Endodermal cell (in vitro differentiated cells): Measurements from ENCODE around the gene S100A10. TPM values are rescaled to one million over a fixed set of nuclear protein-coding genes. Genes with fewer than 3 reads are reported as not detected.

Experiments used
- DNase-seq: peaks from one replicate; pipeline ENCODE4 v3.0.0-alpha.2; 2017
- H3K27ac ChIP-seq: 2 replicates; pipeline ENCODE4 v1.5.1; 2013; ENCODE audit warnings: mild to moderate bottlenecking, low read depth, low read length, moderate library complexity
- H3K27me3 ChIP-seq: 2 replicates; pipeline ENCODE4 v1.6.1; 2013; ENCODE audit warnings: mild to moderate bottlenecking, low read length, moderate library complexity; ENCODE audit not compliant: insufficient read depth, control insufficient read depth, poor library complexity, severe bottlenecking
- H3K36me3 ChIP-seq: 2 replicates; pipeline ENCODE4 v1.7.0; 2013; ENCODE audit warnings: mild to moderate bottlenecking, low read length, moderate library complexity; ENCODE audit not compliant: control insufficient read depth, insufficient read depth
- H3K4me1 ChIP-seq: one replicate; pipeline ENCODE4 v1.7.0; 2013; ENCODE audit warnings: low read length; ENCODE audit not compliant: control insufficient read depth, insufficient read depth
- H3K4me3 ChIP-seq: 2 replicates; pipeline ENCODE4 v1.5.1; 2013; ENCODE audit warnings: mild to moderate bottlenecking, low read length, moderate library complexity
- H3K9ac ChIP-seq: 2 replicates; pipeline ENCODE4 v1.6.1; 2013; ENCODE audit warnings: mild to moderate bottlenecking, low read length, moderate library complexity; ENCODE audit not compliant: poor library complexity, severe bottlenecking; ENCODE audit errors: extremely low read depth
- H3K9me3 ChIP-seq: 2 replicates; pipeline ENCODE4 v1.6.1; 2013; ENCODE audit warnings: mild to moderate bottlenecking, low read length, moderate library complexity; ENCODE audit not compliant: control insufficient read depth
- H3K27ac Mint-ChIP-seq: 2 replicates; pipeline ENCODE4 v1.8.0; 2020; ENCODE audit warnings: mixed read lengths
- H3K27me3 Mint-ChIP-seq: 2 replicates; pipeline ENCODE4 v1.8.0; 2021; ENCODE audit warnings: mild to moderate bottlenecking, mixed read lengths; ENCODE audit not compliant: insufficient read depth
- H3K36me3 Mint-ChIP-seq: 2 replicates; pipeline ENCODE4 v1.8.0; 2020; ENCODE audit warnings: low read depth, mixed read lengths
- H3K4me1 Mint-ChIP-seq: 2 replicates; pipeline ENCODE4 v1.8.0; 2020; ENCODE audit warnings: mixed read lengths
- H3K4me3 Mint-ChIP-seq: 2 replicates; pipeline ENCODE4 v1.8.0; 2020; ENCODE audit warnings: mild to moderate bottlenecking, moderate library complexity, mixed read lengths
- H3K9me3 Mint-ChIP-seq: 2 replicates; pipeline ENCODE4 v1.8.0; 2020; ENCODE audit warnings: mild to moderate bottlenecking, mixed read lengths
- WGBS, 2 experiments: methylation state at CpG; one replicate each; pipeline versions ENCODE4 v1.1.5 to v1.1.7; 2013; ENCODE audit warnings: missing lambda C conversion rate in 2 of 2, mixed read lengths in 1 of 2; ENCODE audit not compliant: insufficient coverage in 1 of 2, insufficient read length in 1 of 2; 5-methylcytosine and 5-hydroxymethylcytosine counted together
- total RNA-seq, 2 donors: library from RNA; stranded (reverse); fragmentation: NEBNext Ultra II Directional in 1 of 2; extraction: Animal tissue kit (Norgen Biotek cat#: 25700) in 1 of 2; gene quantifications; 2 replicates in 1 of 2; 3 replicates in 1 of 2; pipeline ENCODE4 v1.2.1, GENCODE V29; 2021
- TF ChIP-seq, protein P1 (sequence below): fragments of 200-600 bp; sonication (generic); conservative IDR thresholded peaks from 2 replicates; pipeline ENCODE4 v1.5.0; 2021; ENCODE audit warnings: antibody characterized with exemption, mild to moderate bottlenecking

Gene S100A10
- total RNA-seq, 2 donors from 2014 or later = 352 to 880 TPM

DNA sequence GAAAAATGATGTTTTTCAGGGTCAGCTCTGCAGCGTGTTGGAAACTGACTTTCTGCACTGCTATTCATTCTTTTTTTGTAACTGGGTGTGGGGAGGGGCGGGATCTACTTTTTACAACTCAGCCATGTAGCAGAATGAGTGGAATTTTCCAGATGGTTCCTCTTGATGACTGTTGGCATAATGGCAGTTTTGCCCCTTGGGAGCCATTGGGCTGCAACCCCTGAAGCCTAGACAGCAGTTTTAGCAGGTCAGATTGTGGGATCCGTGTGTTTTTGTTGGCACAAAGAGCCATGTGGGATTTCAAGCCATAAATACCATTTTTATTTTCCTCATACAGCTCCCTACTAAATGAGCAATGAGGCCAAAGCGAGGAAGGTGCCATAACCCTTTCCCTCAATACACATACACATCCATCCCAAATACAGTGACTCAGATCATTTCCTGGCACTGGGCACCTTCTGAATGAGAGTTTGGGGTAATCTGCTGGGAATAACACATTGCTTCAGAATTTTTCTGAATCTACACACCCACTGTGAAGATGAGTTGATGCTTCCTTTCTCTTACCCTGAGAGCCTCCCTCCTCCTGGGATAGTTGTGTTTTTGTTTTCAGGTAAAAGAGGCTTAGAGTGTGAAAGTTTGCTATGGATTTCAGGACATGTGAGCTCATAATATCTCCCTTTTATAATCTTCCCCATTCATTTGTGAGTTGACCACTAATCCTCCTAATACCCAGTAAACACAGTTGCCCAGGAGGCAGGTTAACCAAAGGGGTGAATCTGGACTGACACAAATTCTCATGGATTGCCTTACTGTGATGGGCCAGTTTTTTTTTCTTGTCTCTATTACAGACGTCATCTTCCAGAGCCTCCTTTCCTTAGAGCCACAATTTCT lies 13.1 kb downstream of the S100A10 start:
- no peak overlapping the region for H3K4me3 ChIP-seq
- TF ChIP-seq, protein P1, sequence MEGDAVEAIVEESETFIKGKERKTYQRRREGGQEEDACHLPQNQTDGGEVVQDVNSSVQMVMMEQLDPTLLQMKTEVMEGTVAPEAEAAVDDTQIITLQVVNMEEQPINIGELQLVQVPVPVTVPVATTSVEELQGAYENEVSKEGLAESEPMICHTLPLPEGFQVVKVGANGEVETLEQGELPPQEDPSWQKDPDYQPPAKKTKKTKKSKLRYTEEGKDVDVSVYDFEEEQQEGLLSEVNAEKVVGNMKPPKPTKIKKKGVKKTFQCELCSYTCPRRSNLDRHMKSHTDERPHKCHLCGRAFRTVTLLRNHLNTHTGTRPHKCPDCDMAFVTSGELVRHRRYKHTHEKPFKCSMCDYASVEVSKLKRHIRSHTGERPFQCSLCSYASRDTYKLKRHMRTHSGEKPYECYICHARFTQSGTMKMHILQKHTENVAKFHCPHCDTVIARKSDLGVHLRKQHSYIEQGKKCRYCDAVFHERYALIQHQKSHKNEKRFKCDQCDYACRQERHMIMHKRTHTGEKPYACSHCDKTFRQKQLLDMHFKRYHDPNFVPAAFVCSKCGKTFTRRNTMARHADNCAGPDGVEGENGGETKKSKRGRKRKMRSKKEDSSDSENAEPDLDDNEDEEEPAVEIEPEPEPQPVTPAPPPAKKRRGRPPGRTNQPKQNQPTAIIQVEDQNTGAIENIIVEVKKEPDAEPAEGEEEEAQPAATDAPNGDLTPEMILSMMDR = no peak
- WGBS, 2 experiments = 88 to 100% methylated on average over 3 to 5 of the region's 5 CpGs
- H3K4me1 Mint-ChIP-seq = peaks cover 34% of the 10 kb centered on the region
- peaks cover 4% of the 10 kb centered on the region for H3K4me1 ChIP-seq
- H3K27ac ChIP-seq = no peak overlapping the region
- H3K27me3 Mint-ChIP-seq = peaks cover 31% of the 10 kb centered on the region
- H3K36me3 ChIP-seq = peaks cover 56% of the 10 kb centered on the region
- H3K4me3 Mint-ChIP-seq = no peak overlapping the region
- H3K27ac Mint-ChIP-seq = no peak overlapping the region
- no peak for DNase-seq
- no peaks in the 10 kb centered on the region for H3K9me3 Mint-ChIP-seq
- H3K27me3 ChIP-seq = no peaks in the 10 kb centered on the region
- H3K36me3 Mint-ChIP-seq = peaks cover 37% of the 10 kb centered on the region
- H3K9ac ChIP-seq = no peak overlapping the region
- no peaks in the 10 kb centered on the region for H3K9me3 ChIP-seq

DNA sequence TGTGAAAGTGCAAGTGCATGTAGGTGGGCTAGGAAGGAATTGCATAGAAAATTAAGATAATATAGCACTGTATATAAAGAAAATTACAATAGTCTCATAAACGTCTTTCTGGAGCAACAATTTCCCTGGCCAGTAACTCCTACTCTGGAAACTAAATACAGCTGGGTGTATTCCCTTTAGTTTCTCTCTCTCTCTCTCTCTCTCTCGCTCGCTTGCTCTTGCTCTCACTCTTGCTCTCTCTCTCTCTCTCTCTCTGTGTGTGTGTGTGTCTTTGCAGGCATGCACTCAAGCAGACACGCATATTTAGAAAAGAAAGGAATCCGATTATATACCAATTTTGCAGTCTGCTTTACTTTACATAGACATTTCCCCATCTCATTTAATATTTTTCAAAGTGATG lies 14.7 kb downstream of the S100A10 start:
- Mint-ChIP-seq H3K27ac (no peak overlapping the region), H3K36me3 (peaks cover 22% of the 10 kb centered on the region)

DNA sequence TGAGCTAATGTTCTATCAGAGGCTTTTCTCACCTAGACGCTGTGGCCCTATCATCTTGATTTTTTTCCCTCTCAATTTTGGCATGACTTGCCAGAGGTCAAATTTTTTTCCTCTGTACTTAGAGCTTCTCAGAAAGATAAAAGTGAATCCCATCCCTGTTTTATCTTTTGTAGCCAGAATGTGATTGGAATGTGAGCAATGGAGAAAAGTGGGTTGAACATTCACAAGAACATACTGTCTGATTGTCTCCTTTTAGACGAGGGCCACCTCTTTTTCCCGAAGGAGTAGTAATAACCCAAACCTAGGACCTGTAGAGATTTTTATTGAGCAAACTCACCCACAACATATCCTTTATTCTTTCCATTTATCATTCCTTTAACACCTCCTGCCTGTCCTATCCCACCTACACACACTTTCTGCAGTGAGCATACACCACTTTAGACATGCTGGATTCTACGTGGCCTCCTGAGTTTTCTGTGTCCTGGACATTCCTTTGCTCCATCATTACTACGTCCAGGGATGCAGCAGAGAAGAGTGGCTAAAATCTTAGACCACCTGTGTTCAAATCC lies 15.9 kb downstream of the S100A10 start:
- no peak for DNase-seq
- TF ChIP-seq, protein P1 = no peak
- Histone ChIP-seq H3K4me3 (no peak overlapping the region), H3K9me3 (no peaks in the 10 kb centered on the region), H3K4me1 (peaks cover 5% of the 10 kb centered on the region), H3K36me3 (peaks cover 28% of the 10 kb centered on the region), H3K27me3 (no peaks in the 10 kb centered on the region), H3K27ac (no peak overlapping the region), H3K9ac (no peak overlapping the region)
- 88 to 91% methylated on average over 5 of the region's 5 CpGs for WGBS, 2 experiments
- Mint-ChIP-seq H3K27ac (no peak overlapping the region), H3K36me3 (peaks cover 13% of the 10 kb centered on the region), H3K4me3 (no peak overlapping the region), H3K9me3 (no peaks in the 10 kb centered on the region), H3K4me1 (peaks cover 53% of the 10 kb centered on the region), H3K27me3 (peaks cover 18% of the 10 kb centered on the region)

More for the DNA sequence above, 14.7 kb downstream of the S100A10 start:
- WGBS, 2 experiments = 50% methylated on average over 3 of the region's 5 CpGs; no CpG with 5 or more reads in 1 of the 2 experiments
- Histone ChIP-seq H3K4me3 (no peak overlapping the region), H3K4me1 (peaks cover 4% of the 10 kb centered on the region), H3K27me3 (no peaks in the 10 kb centered on the region), H3K36me3 (peaks cover 40% of the 10 kb centered on the region), H3K9ac (no peak overlapping the region), H3K9me3 (no peaks in the 10 kb centered on the region), H3K27ac (no peak overlapping the region)
- H3K4me3 Mint-ChIP-seq = no peak overlapping the region
- no peak for DNase-seq
- peaks cover 26% of the 10 kb centered on the region for H3K27me3 Mint-ChIP-seq
- H3K4me1 Mint-ChIP-seq = peaks cover 45% of the 10 kb centered on the region
- H3K9me3 Mint-ChIP-seq = no peaks in the 10 kb centered on the region
- TF ChIP-seq, protein P1 = no peak
